GM18873 (cell line): ENCODE results near the gene RGL1.

Source experiments
- ATAC-seq: cut with Tn5 transposase; IDR thresholded peaks from one replicate; pipeline ENCODE4 v1.9.1; 2021; ENCODE audit warnings: mild to moderate bottlenecking, moderate library complexity, moderate number of reproducible peaks; ENCODE audit not compliant: unreplicated experiment, low FRiP score

The RGL1 gene

DNA sequence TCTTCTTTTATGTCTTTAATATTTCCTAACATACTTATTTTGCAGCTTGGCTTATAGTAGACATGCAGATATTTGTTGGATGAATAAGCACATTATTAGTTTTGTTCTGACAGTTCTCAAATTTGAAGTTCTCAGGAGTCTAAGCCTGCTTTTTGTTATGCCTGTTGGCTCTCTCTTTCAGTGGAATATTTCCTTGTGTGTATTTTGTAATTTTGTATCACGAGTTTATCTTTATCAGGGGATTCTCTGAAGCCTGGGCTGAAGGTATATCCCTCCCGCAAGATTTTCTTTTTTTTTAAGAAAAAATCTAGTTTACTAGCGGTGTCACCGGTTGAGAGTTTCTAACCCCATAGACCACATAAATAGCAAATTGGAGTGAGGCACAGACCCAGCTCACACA, 105.9 kb downstream of the RGL1 start:
- peak; percentile 21 for ATAC-seq

DNA sequence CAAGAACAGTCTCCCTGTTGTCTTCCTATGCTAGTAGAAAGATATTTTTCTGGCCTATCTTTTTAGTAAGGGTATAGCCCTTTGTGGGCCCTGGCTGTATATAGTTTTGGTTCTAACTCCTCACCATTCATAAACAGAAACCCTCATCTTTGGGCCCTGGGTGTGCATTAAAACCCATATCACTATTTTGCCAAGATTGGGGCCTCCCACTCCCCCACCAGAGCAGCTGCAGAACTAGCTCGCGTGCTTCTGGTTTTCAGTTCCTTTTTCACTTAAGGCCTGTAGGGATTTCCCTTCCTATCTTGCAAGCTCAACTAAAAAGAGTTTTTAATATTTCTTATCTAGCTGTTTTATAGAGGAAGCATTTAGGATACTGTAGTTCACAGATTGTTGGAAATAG, 106.4 kb downstream of the RGL1 start:
- ATAC-seq = peak; percentile 67

DNA sequence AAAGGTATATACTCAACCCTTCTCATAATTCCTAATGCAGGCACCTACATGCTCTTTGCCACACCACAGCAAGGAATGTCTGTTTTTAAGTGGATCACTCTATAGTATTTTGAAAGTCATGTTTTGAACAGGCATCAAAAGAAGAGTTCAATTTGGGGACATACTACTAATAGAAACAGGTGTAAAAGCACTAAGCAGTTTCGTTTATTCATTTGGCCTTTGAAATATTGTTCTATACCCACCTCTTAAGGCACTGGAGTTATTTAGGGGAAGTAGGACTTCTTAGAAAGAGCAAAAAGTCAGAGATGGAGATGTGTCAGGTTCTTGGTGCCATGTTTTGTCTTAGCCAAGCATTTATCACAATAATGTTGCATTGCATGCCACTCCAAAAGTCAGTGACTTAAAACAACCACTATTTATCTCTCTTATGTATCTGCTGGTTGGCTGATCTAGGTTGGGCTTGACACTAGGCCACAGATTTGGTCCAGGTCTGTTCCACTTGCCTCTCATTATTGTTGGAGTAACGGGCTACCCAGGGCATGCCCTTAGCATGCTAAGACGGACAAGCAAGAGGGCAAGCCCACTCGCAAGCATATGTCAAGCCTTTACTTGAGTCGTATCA, 107.5 kb downstream of the RGL1 start:
- peak; percentile 49 for ATAC-seq

DNA sequence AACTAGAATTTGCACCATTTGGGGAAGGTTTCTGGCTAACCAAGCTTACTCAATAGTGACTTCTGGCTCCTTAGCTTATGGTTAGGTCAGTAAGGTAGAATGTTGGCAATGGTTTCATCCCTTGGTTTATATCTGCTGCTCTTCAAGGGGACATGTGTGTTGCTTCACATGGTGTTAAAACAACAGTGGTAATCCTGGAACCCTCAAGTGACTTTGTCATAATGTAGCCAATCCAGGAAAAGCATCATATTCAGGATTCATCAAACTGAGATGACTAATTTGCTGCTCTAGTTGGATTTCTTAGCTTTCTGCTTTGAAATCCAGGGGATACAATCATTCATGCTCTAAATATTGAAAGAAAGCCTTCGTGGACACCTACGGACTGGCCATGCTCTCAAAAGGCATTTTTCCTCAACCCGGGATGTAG, 108.7 kb downstream of the RGL1 start:
- no peak for ATAC-seq

DNA sequence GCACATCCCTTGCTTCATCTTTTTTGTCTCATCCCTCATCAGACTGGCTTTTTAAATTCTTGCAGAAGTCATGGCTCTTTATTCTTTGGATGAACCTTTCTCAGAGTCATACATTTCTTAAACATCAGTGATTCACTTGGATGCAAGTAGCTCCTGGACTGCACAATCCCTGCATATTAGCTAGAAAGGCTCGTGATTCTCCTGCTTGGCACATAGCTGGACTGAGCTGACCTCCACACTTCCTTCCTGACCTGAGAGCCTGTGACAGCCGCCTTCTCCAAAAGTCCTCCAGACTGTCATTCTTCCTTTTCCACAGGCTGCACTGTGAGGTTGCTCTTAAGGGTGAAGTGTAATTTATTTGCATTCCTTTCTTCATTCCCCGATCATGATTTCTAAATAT, 109.4 kb downstream of the RGL1 start:
- no peak for ATAC-seq

DNA sequence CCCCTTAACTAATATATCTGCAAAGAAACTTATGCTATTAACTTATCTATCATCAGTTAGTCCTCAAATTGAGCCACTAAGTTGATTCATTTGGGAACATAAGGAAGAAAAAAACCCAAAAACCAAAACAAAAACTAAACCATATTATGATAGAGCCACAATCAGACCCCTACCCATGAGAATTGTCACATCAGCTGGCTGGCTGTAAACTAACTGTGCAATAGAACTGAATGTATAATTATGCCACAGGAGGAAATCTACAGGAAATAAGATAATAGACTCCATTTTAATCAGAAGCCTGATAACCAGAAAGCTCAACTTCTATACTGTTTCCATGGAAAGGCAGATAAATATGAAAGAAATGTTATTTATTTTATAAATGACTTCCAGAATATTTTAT, 110.0 kb downstream of the RGL1 start:
- ATAC-seq = no peak

DNA sequence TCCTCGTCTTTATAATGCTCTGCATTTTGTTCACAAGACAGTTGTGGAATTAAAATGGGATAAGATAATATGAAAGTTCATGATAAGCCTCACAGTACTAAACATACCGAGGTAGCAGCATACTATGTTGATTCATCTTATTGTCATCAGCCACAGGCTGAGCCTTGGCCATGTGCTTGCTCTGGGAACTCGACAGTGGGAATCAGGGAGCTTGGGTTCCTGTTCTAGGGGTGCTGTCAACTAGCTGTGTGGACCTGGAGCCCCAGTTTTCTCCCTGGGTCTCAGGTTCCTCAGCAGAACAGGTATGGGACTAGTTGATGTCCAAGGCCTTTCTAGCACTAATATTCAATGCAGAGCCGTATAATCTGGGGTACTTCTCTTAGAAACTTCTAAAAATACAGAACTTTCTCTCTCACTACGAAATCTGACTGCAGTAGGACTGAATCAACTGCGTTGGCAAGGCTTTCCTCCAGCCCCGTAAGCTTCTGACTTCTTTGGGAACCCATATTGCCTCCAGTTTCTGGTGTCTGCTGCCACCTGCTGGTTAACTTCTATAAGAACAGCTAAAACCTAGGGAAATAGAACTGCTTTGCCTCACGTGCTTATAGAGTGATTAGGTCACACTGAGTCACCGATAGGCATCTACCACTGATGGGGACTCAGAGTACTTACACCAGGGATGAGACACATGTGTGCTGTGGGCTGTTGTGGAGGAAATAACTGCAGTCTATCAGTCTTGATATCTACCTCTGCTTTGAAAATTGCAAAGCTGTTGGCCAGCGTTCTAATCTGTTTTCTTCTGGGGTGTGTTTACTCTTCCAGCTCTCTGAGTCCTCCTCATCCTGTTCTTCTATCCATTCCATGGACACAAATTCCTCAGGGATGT, 110.9 kb downstream of the RGL1 start:
- ATAC-seq = no peak

DNA sequence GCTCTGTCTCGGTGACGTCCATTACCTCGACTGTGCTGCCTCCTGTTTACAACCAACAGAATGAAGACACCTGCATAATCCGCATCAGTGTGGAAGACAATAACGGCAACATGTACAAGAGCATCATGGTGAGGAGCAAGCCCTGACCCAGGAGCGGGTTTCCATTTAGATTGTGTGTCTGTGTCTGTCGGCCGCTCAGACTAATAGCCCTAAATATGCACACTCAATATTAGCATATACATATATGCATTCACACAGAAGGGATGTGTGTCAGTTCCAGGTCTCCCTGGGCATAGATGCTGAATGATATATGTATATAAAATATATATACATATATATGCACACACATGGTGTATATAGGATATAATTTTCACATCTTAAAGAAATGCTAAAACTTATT, 111.7 kb downstream of the RGL1 start:
- ATAC-seq = no peak

DNA sequence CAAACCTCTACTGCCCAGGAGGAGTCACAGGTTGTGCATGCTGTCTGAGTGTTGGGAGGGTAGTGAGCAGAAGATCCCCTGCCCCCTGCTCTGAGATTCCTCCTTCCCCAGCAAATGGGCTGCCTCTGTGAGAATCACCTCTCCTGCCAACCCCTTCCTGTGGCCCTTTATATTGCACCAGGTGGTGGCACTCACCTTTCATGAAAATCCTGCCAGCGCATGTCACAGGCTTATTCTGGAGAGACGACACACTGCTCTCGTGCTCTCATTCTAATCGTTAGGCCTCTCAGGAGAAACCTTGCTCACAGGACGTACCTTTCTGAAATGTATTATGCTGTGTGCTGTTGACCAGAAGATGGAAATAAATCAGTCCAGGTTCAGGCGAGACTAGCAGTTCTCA, 113.7 kb downstream of the RGL1 start:
- ATAC-seq = no peak

DNA sequence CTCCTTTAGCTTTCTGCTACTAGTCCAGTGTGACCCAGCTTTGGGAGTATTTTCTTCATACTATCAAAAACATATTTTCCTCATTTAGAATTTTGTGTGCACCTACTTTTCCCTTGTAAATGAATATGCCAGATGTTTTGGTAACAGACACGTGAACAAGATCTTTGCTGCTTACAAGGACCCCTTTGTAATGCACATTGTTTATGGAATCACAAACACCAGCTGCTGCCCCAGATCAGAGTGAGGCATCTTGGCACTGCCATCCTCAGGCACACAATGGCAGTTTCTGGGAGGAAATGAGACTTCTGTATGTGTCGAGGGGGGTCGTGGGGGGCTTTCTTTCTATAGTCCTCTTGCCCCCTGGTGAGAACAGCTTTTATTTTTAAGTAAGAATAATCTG, 115.7 kb downstream of the RGL1 start:
- ATAC-seq = no peak

DNA sequence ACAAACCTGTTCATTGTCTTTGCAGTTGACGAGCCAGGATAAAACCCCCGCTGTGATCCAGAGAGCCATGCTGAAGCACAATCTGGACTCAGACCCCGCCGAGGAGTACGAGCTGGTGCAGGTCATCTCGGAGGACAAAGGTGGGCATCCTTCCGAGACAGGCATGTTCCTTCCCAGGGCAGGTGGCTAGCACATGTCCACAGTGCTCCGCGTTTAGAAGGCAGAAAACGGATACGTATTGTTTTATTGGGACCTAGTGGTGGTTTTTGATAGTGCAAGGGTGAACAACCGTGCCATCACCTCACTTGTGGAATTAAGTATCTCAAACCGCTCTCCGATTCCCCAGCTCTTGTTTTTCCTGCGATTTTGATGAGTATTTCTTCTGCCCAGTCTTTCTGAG, 117.3 kb downstream of the RGL1 start:
- ATAC-seq = no peak

DNA sequence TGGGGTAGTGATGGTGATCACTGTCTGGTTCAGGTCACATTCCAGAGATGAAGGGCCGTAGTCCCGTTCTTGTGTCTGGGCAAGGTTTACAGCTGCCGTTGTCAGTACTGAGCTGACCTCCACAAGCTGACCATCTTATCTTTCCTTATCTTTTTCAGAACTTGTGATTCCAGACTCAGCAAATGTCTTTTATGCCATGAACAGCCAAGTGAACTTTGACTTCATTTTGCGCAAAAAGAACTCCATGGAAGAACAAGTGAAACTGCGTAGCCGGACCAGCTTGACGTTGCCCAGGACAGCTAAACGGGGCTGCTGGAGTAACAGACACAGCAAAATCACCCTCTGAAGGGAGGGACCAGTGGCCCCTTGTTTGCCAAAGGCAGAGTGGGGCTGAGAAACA, 121.0 kb downstream of the RGL1 start:
- ATAC-seq = no peak

DNA sequence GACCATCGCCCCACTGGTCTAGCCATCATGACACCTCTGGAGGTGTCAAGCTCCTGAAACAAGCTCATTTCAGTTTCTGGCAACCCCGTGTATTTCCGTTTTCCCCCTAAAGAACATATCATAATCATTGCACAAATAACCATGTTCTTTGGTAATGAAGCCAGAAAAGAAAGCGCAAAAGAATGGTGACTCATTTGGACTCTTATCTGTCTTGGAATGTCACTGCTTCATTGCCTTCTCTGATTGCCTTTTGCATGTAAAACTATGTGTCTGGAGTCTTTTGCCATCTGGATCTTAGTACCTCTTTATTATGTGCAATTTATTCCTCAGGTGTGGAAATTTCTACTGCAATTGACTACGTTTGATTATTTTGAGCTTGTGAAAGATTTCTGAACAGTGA, 122.1 kb downstream of the RGL1 start:
- ATAC-seq = no peak

DNA sequence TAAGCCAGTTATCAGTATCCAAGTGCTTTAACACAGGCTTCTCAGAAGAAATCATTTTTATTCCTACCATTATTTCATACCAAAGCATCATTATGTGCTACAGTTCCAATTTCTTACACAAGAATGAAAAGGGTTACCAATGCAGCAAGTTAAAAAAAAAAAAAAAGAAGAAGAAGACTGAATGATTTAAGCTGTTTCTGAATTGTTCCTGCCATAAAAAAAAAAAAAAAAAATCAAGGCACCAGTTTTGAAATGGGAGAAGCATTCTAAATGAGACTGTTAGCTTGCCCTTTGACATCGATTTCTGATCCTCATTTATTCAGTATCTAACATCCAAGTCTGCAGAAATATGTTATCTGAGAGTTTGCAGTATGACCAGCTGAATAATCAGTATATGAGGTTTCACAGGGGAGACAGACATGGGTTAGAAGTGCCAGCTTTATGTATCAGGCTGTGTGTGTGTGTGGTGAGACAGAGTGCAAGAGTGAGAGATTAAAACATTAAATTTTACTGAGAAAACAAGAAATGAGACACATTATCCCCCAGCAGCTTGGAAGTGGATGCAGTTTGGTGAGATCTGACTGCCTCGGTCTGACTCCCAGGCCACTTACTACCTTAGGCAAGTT, 126.8 kb downstream of the RGL1 start:
- ATAC-seq = no peak

DNA sequence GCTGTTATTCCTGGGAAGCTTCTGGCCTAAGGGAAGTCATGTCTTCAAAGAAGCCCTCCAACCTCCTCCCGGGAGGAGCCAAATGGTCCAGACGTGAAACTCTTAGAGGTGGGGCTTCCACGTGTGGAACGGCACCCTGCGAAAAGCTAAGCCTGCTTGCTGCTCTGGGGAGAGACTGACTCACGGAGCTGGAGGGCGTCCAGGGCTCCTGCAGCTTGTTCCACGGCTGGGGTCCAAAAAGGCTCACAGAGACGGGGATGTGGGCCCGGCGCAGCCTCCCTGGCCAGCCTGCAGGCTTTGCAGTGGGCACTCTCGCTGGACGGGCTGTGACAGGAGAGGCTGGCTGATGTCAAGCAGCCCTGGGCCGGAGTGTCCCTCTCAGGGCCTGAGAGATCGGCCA, 127.5 kb downstream of the RGL1 start:
- ATAC-seq = no peak

DNA sequence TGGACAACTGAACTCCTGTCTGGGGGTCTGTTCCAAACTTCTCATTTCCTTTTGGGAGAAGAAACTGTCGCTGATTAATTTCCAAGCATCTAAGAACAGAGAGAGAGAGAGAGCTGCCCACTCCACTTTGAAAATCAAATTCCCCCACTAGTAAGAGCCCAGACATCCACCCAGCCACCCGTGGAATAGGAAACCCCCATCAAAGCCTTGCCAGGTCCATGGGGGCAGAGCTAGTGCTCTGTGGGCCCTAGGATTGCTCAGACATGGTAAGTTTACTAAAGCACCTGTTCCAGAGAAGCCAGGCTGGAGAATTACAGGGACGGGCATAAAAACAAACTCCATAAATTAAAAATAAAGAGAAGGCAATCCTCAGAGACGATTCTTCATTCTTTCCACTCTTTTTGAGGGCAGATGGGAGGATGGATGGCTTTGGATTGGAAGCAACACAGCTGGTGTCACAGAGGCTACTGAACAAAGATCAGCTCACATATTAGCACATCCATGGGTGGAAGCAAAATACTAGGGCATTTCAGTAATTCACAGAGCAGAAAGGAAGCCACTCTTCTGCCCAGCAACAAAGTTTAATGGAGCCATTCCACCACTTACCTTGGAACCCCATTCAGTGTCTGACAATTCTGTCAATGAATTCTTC, 128.7 kb downstream of the RGL1 start:
- ATAC-seq = no peak

DNA sequence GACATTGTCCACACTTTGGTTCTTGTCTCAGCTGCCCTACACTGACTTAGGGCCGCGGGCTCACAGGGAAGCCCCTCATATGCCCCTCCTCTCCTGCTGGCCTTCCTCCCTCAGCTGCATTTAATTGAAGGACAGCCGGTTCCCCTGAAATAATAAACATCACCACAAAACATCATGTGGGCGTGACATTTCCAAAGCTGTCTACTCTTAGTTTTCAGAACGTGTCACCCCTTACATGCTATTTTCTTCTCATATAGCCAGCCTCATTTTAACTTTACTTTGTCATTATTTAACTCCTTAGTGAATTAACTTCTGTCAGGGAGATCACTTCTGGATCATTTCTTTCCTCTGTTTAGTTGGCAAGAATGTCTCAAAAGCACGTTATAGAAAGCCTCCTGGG, 129.4 kb downstream of the RGL1 start:
- no peak for ATAC-seq

DNA sequence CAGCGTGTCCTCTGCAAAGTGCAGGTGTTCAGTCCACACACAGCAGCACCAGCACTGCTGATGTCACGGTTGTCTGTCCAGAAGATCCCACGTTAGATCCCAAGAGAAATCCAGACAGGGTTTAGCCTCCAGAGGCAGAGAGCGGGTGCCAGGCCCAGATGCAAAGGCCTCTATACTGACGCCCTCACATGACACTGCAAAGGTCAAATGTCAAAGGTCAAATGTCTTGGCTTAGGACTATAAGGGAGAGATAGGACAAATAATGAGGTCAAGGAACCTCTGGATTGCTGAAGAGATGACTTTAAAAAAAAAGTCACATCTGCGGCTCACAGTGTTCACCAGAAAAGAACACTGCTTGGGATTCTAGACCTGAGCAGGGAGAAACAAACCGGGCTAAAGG, 131.1 kb downstream of the RGL1 start:
- no peak for ATAC-seq

DNA sequence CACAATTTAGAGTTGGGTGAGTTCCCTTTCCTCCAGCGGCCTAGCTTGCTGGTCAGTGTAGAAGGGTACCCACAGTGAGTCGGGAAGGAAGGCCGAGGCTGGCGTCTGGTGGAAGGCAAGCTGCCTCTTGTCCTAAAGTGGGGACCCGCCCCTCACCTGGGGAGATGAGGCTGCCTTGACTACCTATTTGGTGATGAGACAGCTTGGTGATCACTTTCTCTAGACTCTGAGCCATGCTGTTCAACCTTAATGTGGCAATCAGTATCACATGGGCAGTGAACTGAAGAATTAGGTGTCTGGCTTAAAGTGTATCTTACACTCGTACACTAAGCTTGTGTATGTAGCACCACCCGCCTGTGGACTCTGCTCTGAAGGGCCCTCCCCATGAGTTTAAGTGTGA, 131.9 kb downstream of the RGL1 start:
- ATAC-seq = no peak

DNA sequence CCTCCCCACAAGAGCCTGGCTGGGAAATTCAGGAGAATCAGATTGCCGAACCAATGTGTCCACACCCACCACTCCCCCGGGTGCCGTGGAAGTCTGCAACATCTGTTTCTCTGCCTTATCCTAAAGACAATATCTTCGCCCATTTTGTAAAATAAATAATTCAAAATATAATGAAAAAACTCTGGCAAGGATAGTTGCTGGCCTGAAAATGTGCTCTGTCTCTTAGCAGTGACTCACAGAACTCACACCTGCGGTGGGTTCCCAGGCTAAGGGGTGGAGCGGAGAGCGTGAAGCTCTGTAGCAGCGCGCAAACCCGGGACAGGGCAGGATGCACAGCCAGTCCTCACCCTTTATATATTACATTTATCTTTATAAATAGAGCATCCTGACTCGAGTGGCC, 132.7 kb downstream of the RGL1 start:
- ATAC-seq = no peak

DNA sequence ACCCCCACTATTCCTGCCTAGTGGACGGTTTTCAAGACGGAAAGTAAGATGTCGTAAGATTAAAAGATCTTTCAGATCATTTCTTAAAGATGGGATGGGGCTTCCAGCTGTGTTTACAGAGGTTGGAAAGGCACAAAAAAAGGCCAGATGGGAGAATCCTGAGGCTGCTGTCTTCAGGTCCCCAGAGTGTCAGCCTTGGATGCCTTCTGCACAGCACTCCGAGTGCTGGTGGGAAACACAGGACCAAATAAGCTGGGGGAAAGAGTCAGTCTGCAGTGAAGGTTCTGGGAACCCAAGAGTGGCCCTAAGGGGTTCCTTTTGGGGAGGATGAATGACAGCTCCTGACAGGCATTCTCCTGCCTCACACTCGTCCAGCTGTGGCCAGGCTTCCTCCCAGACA, 136.1 kb downstream of the RGL1 start:
- no peak for ATAC-seq
